Measurements from ENCODE around the gene MDP1.
"Not testable (repeated sequence)": the region's sequence is repeated elsewhere in the genome, so short reads cannot be mapped to it uniquely, and the experiment has no call there.

MDP1 gene

GRCh38 chr14:24250354-24250753, 34.5 kb upstream of the MDP1 start:
- DNase-seq (no peak), ATAC-seq (no peak)

DNA sequence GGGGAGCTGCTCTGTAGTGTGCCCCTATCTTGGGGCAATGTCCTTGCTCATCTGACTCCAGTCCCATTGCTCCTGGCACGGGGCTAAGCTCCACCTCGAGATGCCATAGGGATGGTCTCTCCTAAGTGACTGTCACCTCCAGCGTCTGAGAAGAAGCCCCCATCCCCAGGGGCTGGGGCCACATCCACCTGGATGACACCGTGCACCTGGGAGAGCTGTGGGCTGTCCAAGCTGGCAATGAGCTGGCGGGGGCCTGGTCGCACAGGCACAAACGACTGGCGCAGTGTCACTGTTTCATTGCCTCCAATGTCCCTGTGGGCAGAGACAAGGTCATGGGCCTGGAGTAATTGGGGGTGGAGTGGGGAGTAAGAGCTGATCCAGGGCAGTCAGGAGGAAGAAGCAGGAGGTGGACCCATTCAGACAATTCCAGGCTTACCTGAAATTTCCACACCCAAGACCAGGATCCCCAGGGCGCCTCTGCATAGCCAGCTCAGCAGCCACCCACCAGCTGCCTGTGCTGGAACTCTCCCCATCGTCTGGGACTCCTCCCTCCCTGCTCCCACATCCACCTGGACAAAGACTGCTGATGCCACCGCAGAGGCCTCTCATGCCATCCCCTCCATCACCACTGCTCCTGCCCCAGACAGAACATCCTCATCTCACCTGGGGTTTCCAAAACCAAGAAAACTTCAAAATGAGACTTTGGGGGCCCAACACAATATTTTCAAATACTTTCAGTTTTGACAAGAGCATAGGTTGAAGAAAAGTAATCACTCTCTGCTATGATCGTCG, 33.6 kb upstream of the MDP1 start:
- DNase-seq (no peak), ATAC-seq (no peak)

DNA sequence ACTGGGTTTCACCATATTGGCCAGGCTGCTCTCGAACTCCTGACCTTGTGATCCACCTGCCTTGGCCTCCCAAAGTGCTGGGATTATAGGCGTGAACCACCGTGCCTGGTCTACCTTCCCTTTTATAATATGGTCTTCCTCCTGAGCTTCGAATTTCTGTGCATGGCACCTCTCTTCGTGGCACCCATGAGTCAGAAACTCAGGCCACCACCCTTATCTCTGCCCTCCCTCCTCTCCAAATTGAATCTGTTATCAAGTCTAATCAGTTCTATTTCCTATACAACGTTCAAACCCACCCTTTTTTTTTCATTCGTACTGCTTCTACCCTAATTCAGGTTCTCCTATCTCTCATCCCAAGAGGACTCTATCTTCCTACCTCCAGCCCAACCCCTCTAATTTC, 31.6 kb upstream of the MDP1 start:
- DNase-seq (no peak), ATAC-seq (no peak)

DNA sequence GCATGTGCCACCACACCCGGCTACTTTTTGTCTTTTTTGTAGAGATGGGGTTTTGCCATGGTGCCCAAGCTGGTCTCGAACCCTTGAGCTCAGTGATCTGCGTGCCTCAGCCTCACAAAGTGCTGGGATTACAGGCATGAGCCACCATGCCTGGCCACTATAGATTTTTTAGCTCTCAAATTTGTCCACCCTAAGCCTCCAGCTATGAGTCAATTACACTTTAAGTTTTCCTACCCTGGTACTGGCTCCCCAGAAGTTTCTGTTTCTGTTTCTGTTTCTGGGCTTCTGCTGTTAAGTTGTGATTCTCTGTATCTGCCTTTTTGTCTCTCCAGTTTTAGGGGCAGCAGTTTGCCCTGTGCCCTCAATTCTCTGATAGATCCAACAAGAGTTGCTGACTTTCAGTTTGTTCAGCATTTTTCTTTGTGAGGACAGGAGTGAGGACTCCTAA, 30.9 kb upstream of the MDP1 start:
- DNase-seq (no peak), ATAC-seq (peak; percentile 15)

DNA sequence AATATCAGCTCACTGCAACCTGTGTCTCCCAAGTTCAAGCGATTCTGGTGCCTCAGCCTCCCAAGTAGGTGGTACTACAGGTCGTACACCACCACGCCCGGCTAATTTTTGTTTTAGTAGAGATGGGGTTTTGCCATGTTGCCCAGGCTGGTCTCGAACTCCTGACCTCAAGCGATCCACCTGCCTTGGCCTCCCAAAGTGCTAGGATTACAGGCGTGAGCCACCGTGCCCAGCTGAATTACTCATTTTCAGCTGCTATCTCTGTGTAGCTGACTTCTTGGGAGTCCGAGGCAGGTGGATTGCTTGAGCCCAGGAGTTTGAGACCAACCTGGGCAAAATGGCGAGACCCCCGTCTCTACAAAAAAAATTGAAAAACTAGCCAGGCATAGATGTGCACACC, 29.5 kb upstream of the MDP1 start:
- not testable (repeated sequence) for ATAC-seq, DNase-seq

GRCh38 chr14:24243336-24243836, 27.5 kb upstream of the MDP1 start:
- DNase-seq (peak; percentile 16), ATAC-seq (no peak)

- DNase-seq, result peak; percentile 95
- peak; percentile 88 for ATAC-seq
Observed at GRCh38 chr14:24241829-24242443, 26.1 kb upstream of the MDP1 start.

- DNase-seq (no peak), ATAC-seq (no peak)
Observed at GRCh38 chr14:24240110-24240918, 24.4 kb upstream of the MDP1 start.

DNA sequence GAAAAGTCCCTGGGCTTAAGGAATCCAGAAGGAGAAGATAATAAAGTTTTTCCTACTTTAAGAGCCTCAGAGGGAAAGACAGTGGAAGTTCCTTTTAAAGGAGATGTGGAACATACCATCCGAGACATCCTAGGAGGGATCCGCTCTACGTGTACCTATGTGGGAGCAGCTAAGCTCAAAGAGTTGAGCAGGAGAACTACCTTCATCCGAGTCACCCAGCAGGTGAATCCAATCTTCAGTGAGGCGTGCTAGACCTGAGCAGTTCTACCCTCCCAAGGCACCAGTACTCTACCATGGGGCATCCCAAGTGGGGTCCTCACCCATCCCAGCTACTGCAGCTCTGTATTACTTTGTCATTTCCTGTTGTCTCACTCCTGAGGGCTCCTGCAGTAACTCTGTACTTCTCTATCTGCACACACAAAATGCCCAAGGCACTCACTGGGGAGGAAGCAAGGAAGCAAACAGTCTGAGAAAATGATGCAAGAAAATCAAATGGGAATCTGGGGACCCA, 22.7 kb upstream of the MDP1 start:
- ATAC-seq (no peak), DNase-seq (no peak)

DNA sequence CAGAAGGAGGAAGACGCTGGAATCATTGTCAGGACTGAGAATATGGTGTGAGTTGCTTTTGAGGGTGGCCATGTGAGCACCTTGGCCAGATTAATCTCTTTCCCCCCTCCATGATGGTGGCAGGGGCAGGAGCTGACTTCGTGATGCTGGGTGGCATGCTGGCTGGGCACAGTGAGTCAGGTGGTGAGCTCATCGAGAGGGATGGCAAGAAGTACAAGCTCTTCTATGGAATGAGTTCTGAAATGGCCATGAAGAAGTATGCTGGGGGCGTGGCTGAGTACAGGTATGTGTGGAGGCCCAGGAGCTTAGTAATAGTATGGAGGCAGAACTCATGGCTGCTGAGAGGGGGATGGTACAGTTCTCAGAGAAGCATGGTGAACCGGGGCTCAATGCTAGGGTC, 22.3 kb upstream of the MDP1 start:
- ATAC-seq (no peak), DNase-seq (no peak)

- no peak for ATAC-seq
- no peak for DNase-seq
Observed at GRCh38 chr14:24237463-24237955, 21.6 kb upstream of the MDP1 start.

GRCh38 chr14:24236689-24237462, 21.0 kb upstream of the MDP1 start:
- DNase-seq, result no peak
- ATAC-seq, result no peak

- DNase-seq, result no peak
- no peak for ATAC-seq
Observed at GRCh38 chr14:24235804-24236688, 20.2 kb upstream of the MDP1 start.

DNA sequence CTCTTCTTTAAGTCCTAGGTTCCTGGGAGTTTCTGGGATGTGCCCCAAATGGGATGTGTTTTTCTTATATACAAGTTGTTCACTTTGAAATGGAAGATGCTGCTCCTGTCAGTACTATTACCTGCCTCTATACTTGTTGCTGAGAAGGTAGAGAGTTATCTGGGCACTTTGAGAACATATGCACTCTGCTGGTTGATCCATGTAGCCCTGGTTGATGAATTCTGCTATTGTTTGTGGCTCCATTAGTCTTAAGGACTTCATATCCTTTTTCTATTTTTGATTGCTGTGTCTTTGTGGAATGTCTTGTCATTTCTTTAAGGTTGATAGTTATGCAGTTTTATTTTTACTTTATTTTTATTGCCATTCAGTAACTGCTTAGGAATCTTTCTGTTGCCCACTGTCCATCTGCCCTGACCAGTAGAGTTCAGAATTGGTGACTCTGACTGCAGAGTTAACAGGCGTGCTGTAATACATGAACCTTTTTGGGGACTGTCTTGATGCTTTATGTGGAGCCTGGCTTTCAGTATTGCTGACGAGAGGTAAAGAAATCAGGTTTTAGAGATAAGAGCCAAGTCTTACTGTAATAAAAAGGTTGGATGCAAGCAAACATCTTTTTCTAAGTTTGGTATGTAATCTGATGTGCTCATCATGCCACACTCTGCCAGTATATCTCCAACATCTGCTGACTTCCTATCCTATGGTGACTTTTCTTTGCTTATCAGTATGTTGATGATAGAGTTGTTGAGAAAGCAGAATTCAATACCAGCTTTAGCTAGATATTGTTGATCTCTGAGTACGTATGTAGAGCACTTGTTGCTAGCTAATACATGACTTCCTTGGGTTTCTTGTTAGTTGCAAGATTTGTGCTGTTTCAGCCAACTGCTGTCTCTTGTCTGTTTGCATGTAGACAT, 18.5 kb upstream of the MDP1 start:
- ATAC-seq, result no peak

GRCh38 chr14:24233538-24233866, 17.6 kb upstream of the MDP1 start:
- no peak for ATAC-seq
- peak; percentile 31 for DNase-seq

More for the DNA sequence above, 18.5 kb upstream of the MDP1 start:
- no peak for DNase-seq

DNA sequence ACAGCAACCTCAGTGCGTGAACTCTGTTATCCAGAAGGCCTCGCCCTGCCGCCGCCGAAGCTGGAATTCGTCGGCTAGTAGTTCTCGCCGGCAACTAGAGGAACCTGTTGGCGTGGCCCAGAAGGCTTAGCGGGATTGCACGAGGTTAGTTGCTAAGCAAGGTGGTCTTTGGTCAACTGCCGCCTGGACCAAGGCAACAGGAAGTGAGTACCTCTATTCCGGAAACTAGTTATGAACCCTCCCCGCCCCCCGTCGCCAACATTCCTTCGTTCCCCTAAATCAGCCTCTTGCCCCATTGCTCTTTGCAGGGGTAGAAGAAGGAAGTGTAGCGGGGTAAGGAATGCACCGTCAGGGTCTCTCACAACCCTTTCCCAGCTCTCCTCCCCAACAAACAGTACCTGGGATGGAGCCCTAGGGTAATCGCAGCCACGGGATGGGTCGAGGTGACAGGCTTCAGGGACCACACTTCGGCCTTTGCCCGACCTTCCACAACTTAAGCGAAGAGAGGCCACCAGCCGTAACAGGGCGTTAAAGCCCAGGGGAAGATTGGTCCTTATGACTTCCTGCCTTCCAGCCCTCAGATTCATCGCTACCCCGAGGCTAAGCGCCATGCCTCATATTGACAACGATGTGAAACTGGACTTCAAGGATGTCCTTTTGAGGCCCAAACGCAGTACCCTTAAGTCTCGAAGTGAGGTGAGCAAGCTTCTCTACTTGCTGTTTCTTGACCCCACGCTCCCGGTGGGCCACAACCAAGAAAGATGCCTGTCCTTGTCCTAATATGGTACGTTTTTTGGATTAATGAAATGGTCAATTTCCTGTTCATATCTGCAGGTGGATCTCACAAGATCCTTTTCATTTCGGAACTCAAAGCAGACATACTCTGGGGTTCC, 17.0 kb upstream of the MDP1 start, which contains the start of gene GMPR2:
Gene GMPR2 (plus strand): TSS at position 285 of the 893 bp plus-strand sequence. CDS start 325 bp downstream, at position 610.
- DNase-seq (no peak), ATAC-seq (peak; percentile 54)

DNA sequence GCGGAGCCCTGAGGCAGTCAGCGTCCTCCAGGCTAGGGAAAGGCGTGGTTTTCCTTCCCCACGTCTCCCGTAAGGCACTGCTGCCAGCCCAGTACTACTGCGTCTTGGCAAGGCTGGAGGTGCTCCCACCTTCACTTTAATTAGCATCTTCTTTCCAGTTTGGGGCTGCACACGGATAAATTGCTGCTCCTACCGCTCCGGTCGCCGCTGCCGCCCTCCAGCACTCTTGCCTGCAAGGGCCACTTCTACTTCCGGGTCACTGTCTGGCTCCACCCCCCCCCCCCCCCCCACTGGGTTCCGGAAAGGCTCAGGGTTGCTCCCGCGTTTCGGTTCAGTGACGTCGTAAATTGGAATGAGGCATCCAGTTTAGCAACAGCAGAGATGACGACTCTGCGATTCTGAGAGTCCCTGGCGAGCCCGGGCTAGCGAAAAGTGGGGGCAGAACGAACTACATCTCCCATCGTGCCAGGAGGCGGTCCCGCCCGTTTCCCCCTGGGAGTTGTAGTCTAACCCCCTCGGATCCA, 16.3 kb upstream of the MDP1 start, which contains the start of gene NEDD8:
Gene NEDD8 (minus strand): TSS at position 247 of the 524 bp plus-strand sequence. CDS start 100 bp downstream, at position 147.
- peak; percentile 92 for ATAC-seq
- peak; percentile 88 for DNase-seq

All from stimulated activated naive CD8-positive, alpha-beta T cell treated with anti-CD3 and anti-CD28 coated beads, Interleukin-15, Interleukin-2, amounts not matched to agents 100 U/mL and 50 U/mL, for 24 hours (primary cell).